ENCODE measurements around the gene DAPK1. TPM values are rescaled to one million over a fixed set of nuclear protein-coding genes. Genes with fewer than 3 reads are reported as not detected.

DAPK1 gene
- total RNA-seq, 2 donors from 2014 or later, result 28.9 to 37.8 TPM

GRCh38 chr9:87678650-87679355 lies 181.1 kb downstream of the DAPK1 start:
- no peak for ATAC-seq (replicated peaks in 1 of 2)
- no peaks in the 10 kb centered on the region for H3K9me3 Mint-ChIP-seq
- H3K4me1 Mint-ChIP-seq (ENCODE audit: low read depth), result peaks cover 5% of the 10 kb centered on the region
- no peak overlapping the region for H3K27ac Mint-ChIP-seq
- H3K36me3 Mint-ChIP-seq (ENCODE audit: insufficient read depth in 2 of 2), result no peaks in the 10 kb centered on the region
- peak in 1 of 2 donors; percentile 32 for DNase-seq
- no peak overlapping the region for H3K4me3 Mint-ChIP-seq
- H3K27me3 Mint-ChIP-seq (ENCODE audit: low read depth), result no peaks in the 10 kb centered on the region

- Mint-ChIP-seq H3K9me3 (no peaks in the 10 kb centered on the region), H3K27ac (no peak overlapping the region), H3K4me1 (ENCODE audit: low read depth) (peaks cover 23% of the 10 kb centered on the region), H3K27me3 (ENCODE audit: low read depth) (no peaks in the 10 kb centered on the region), H3K4me3 (no peak overlapping the region), H3K36me3 (ENCODE audit: insufficient read depth in 2 of 2) (peaks cover 0 to 2% of the 10 kb centered on the region in 2 donors)
- DNase-seq (no peak), ATAC-seq (replicated peaks in 1 of 2) (no peak)
These were observed 183.8 kb downstream of the DAPK1 start for GRCh38 chr9:87681271-87682061.

GRCh38 chr9:87682085-87682484 lies 184.4 kb downstream of the DAPK1 start:
- ATAC-seq (replicated peaks in 1 of 2), result no peak
- no peaks in the 10 kb centered on the region for H3K27me3 Mint-ChIP-seq (ENCODE audit: low read depth)
- no peak overlapping the region for H3K27ac Mint-ChIP-seq
- H3K4me3 Mint-ChIP-seq, result no peak overlapping the region
- no peak for DNase-seq
- peaks cover 23% of the 10 kb centered on the region for H3K4me1 Mint-ChIP-seq (ENCODE audit: low read depth)
- peaks cover 0 to 2% of the 10 kb centered on the region in 2 donors for H3K36me3 Mint-ChIP-seq (ENCODE audit: insufficient read depth in 2 of 2)
- H3K9me3 Mint-ChIP-seq, result no peaks in the 10 kb centered on the region

GRCh38 chr9:87682618-87683017 lies 185.0 kb downstream of the DAPK1 start:
- no peak for DNase-seq
- Mint-ChIP-seq H3K4me3 (no peak overlapping the region), H3K9me3 (no peaks in the 10 kb centered on the region), H3K4me1 (ENCODE audit: low read depth) (peaks cover 23% of the 10 kb centered on the region), H3K27me3 (ENCODE audit: low read depth) (no peaks in the 10 kb centered on the region), H3K36me3 (ENCODE audit: insufficient read depth in 2 of 2) (peaks cover 0 to 2% of the 10 kb centered on the region in 2 donors), H3K27ac (no peak overlapping the region)
- no peak for ATAC-seq (replicated peaks in 1 of 2)

GRCh38 chr9:87683751-87684626 lies 186.3 kb downstream of the DAPK1 start:
- DNase-seq (no peak), ATAC-seq (replicated peaks in 1 of 2) (no peak)
- H3K36me3 Mint-ChIP-seq (ENCODE audit: insufficient read depth in 2 of 2), result peaks cover 0 to 2% of the 10 kb centered on the region in 2 donors
- H3K4me1 Mint-ChIP-seq (ENCODE audit: low read depth), result peaks cover 18% of the 10 kb centered on the region
- H3K27ac Mint-ChIP-seq, result no peak overlapping the region
- no peaks in the 10 kb centered on the region for H3K27me3 Mint-ChIP-seq (ENCODE audit: low read depth)
- H3K4me3 Mint-ChIP-seq, result no peak overlapping the region
- H3K9me3 Mint-ChIP-seq, result no peaks in the 10 kb centered on the region

- H3K4me3 Mint-ChIP-seq, result no peak overlapping the region
- peaks cover 0 to 3% of the 10 kb centered on the region in 2 donors for H3K9me3 Mint-ChIP-seq
- H3K36me3 Mint-ChIP-seq (ENCODE audit: insufficient read depth in 2 of 2), result peaks cover 0 to 2% of the 10 kb centered on the region in 2 donors
- no peak for DNase-seq
- ATAC-seq (replicated peaks in 1 of 2), result no peak
- H3K4me1 Mint-ChIP-seq (ENCODE audit: low read depth), result peaks cover 17% of the 10 kb centered on the region
- no peak overlapping the region for H3K27ac Mint-ChIP-seq
- H3K27me3 Mint-ChIP-seq (ENCODE audit: low read depth), result no peaks in the 10 kb centered on the region
These were observed 187.1 kb downstream of the DAPK1 start for GRCh38 chr9:87684627-87685219.

GRCh38 chr9:87685441-87685840 lies 187.8 kb downstream of the DAPK1 start:
- DNase-seq (no peak), ATAC-seq (replicated peaks in 1 of 2) (no peak)
- Mint-ChIP-seq H3K9me3 (peaks cover 0 to 3% of the 10 kb centered on the region in 2 donors), H3K27ac (no peak overlapping the region), H3K4me3 (peak overlapping the region in 1 of 2 donors; percentile 13), H3K4me1 (ENCODE audit: low read depth) (peaks cover 17% of the 10 kb centered on the region), H3K27me3 (ENCODE audit: low read depth) (no peaks in the 10 kb centered on the region), H3K36me3 (ENCODE audit: insufficient read depth in 2 of 2) (peaks cover 0 to 2% of the 10 kb centered on the region in 2 donors)

- Mint-ChIP-seq H3K27me3 (ENCODE audit: low read depth) (no peaks in the 10 kb centered on the region), H3K4me3 (peak overlapping the region; percentile 3 to 13), H3K36me3 (ENCODE audit: insufficient read depth in 2 of 2) (peaks cover 0 to 2% of the 10 kb centered on the region in 2 donors), H3K4me1 (ENCODE audit: low read depth) (peaks cover 17% of the 10 kb centered on the region), H3K27ac (no peak overlapping the region), H3K9me3 (peaks cover 0 to 3% of the 10 kb centered on the region in 2 donors)
- DNase-seq (no peak), ATAC-seq (replicated peaks in 1 of 2) (no peak)
These were observed 188.3 kb downstream of the DAPK1 start for GRCh38 chr9:87685871-87686519.

- H3K36me3 Mint-ChIP-seq (ENCODE audit: insufficient read depth in 2 of 2), result peaks cover 0 to 2% of the 10 kb centered on the region in 2 donors
These were observed 188.9 kb downstream of the DAPK1 start for GRCh38 chr9:87686520-87687090.

GRCh38 chr9:87687207-87687606 lies 189.5 kb downstream of the DAPK1 start:
- Mint-ChIP-seq H3K36me3 (ENCODE audit: insufficient read depth in 2 of 2) (peaks cover 0 to 2% of the 10 kb centered on the region in 2 donors), H3K4me1 (ENCODE audit: low read depth) (peaks cover 17% of the 10 kb centered on the region), H3K4me3 (no peak overlapping the region), H3K27ac (no peak overlapping the region), H3K9me3 (peaks cover 2 to 3% of the 10 kb centered on the region in 2 donors), H3K27me3 (ENCODE audit: low read depth) (no peaks in the 10 kb centered on the region)
- DNase-seq (no peak), ATAC-seq (replicated peaks in 1 of 2) (no peak)

More at GRCh38 chr9:87686520-87687090, 188.9 kb downstream of the DAPK1 start:
- Mint-ChIP-seq H3K9me3 (peaks cover 2 to 3% of the 10 kb centered on the region in 2 donors), H3K4me3 (no peak overlapping the region), H3K4me1 (ENCODE audit: low read depth) (peaks cover 17% of the 10 kb centered on the region), H3K27me3 (ENCODE audit: low read depth) (no peaks in the 10 kb centered on the region), H3K27ac (no peak overlapping the region)
- no peak for DNase-seq
- no peak for ATAC-seq (replicated peaks in 1 of 2)

GRCh38 chr9:87694236-87694755 lies 196.6 kb downstream of the DAPK1 start:
- Mint-ChIP-seq H3K36me3 (ENCODE audit: insufficient read depth in 2 of 2) (peaks cover 5 to 8% of the 10 kb centered on the region in 2 donors), H3K4me1 (ENCODE audit: low read depth) (peaks cover 13% of the 10 kb centered on the region), H3K4me3 (no peak overlapping the region), H3K27me3 (ENCODE audit: low read depth) (no peaks in the 10 kb centered on the region), H3K27ac (no peak overlapping the region), H3K9me3 (peaks cover 4 to 11% of the 10 kb centered on the region in 2 donors)
- ATAC-seq (replicated peaks in 1 of 2), result no peak
- DNase-seq, result no peak
